Endothelial cell (in vitro differentiated cells): ENCODE data around the gene TSPEAR. TPM values are rescaled to one million over a fixed set of nuclear protein-coding genes. Genes with fewer than 3 reads are reported as not detected.

Experiments used
- DNase-seq: peaks from one replicate; pipeline ENCODE4 v3.0.0; 2021; ENCODE audit warnings: low spot score
- H3K27ac Mint-ChIP-seq: one replicate; pipeline ENCODE4 v1.8.0; 2021; ENCODE audit warnings: mixed read lengths, inconsistent platforms; ENCODE audit not compliant: unreplicated experiment
- H3K27me3 Mint-ChIP-seq: one replicate; pipeline ENCODE4 v1.8.0; 2021; ENCODE audit warnings: mild to moderate bottlenecking, moderate library complexity, mixed read lengths, inconsistent platforms; ENCODE audit not compliant: unreplicated experiment
- H3K36me3 Mint-ChIP-seq: one replicate; pipeline ENCODE4 v1.8.0; 2021; ENCODE audit warnings: mild to moderate bottlenecking, low read depth, mixed read lengths, inconsistent platforms; ENCODE audit not compliant: unreplicated experiment
- H3K4me1 Mint-ChIP-seq: one replicate; pipeline ENCODE4 v1.8.0; 2021; ENCODE audit warnings: mild to moderate bottlenecking, mixed read lengths, inconsistent platforms; ENCODE audit not compliant: unreplicated experiment
- H3K4me3 Mint-ChIP-seq: one replicate; pipeline ENCODE4 v1.8.0; 2021; ENCODE audit warnings: mild to moderate bottlenecking, mixed read lengths, inconsistent platforms; ENCODE audit not compliant: unreplicated experiment
- H3K9me3 Mint-ChIP-seq: one replicate; pipeline ENCODE4 v1.8.0; 2021; ENCODE audit warnings: mixed read lengths, inconsistent platforms; ENCODE audit not compliant: unreplicated experiment
- total RNA-seq: library from RNA; stranded (reverse); fragmentation: NEBNext Ultra II Directional; extraction: Animal tissue kit (Norgen Biotek cat#: 25700); gene quantifications from one replicate; pipeline ENCODE4 v1.2.1, GENCODE V29; 2021; ENCODE audit not compliant: unreplicated experiment
- TF ChIP-seq, protein P1 (sequence below): fragments of 200-600 bp; sonication (generic); IDR thresholded peaks from one replicate; pipeline ENCODE4 v1.5.0; 2021; ENCODE audit warnings: antibody characterized with exemption; ENCODE audit not compliant: unreplicated experiment

Gene TSPEAR
- total RNA-seq, 1 donor from 2014 or later = not detected

DNA sequence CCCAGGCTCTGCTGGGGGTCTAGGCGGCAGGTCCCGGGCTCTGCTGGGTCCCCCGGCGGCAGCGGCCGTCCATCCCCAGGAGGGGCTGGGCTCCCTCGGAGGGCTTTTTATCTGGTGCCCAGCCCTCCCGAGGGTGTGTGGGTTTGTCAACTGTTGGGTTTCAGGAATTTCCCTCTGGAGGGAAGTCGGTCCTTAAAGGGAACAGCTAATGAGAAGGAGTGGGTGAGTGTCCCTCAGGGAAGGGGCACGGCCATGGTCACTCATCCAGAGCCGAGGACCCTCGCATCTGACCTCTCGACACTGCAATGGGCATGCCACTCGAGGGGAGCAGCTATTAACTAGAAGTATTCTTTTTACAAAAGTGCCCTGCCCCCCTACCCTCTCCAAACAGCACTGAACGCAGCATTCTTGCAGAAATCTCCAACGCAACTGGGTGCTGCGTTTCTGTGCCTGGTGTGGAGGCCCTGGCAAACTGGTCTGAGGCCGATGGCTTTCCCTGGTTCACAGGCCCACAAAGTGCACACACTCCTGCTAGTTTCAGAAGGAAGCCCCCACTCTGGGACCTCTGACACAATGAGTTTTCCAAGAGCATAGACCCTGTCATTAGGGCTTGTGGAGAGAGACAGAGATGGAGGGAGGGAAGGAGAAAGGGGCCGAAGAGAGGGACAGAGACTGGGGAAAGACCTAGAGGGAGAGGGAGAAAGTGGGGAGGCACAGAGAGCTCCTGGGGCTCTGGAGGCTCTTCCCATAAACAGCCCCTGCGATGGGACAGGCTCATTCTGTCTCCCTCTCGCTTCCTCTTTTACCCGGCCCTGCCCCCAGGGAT is 1.0 kb upstream of the TSPEAR start:
- Mint-ChIP-seq H3K4me3 (no peak overlapping the region), H3K4me1 (peaks cover 10% of the 10 kb centered on the region)

DNA sequence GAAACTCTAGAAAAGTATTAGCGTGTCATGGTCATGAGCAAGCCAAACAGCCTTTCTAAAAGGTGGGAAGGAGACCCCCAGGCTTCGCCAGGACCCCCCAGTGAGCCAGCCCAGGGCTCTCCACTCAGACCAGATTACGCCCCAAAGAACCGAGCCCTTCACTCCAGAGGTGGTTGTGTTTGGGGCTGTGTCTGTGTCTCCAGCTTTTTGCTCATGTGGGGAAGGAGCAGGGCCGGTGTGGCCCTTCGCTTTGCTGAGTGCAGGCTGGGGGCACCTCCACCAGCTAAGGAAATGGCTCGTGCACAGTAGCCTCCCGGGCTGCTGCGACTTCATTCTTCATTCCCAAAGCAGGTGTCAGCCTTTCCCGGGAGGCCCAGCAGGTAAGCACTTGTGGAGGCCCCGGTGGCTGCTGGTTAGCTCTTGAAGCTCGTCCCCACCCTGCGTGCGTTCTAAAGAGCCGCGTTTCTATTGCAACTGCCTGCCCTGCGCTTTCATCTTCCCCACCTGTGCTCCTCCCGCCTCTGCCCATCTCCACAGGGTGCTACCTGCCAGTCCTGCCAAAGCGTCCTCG is 531 bp downstream of the TSPEAR start:
- peaks cover 14% of the 10 kb centered on the region for H3K4me1 Mint-ChIP-seq
- no peak overlapping the region for H3K4me3 Mint-ChIP-seq
- peaks cover 26% of the 10 kb centered on the region for H3K27me3 Mint-ChIP-seq
- H3K27ac Mint-ChIP-seq = no peak overlapping the region
- H3K36me3 Mint-ChIP-seq = peaks cover 6% of the 10 kb centered on the region
- no peak for DNase-seq
- TF ChIP-seq, protein P1, sequence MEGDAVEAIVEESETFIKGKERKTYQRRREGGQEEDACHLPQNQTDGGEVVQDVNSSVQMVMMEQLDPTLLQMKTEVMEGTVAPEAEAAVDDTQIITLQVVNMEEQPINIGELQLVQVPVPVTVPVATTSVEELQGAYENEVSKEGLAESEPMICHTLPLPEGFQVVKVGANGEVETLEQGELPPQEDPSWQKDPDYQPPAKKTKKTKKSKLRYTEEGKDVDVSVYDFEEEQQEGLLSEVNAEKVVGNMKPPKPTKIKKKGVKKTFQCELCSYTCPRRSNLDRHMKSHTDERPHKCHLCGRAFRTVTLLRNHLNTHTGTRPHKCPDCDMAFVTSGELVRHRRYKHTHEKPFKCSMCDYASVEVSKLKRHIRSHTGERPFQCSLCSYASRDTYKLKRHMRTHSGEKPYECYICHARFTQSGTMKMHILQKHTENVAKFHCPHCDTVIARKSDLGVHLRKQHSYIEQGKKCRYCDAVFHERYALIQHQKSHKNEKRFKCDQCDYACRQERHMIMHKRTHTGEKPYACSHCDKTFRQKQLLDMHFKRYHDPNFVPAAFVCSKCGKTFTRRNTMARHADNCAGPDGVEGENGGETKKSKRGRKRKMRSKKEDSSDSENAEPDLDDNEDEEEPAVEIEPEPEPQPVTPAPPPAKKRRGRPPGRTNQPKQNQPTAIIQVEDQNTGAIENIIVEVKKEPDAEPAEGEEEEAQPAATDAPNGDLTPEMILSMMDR = no peak
- H3K9me3 Mint-ChIP-seq = no peaks in the 10 kb centered on the region

More for the DNA sequence above, 1.0 kb upstream of the TSPEAR start:
- Mint-ChIP-seq H3K9me3 (no peaks in the 10 kb centered on the region), H3K27ac (no peak overlapping the region), H3K27me3 (peaks cover 22% of the 10 kb centered on the region), H3K36me3 (peaks cover 4% of the 10 kb centered on the region)
- TF ChIP-seq, protein P1 = no peak
- DNase-seq = no peak

DNA sequence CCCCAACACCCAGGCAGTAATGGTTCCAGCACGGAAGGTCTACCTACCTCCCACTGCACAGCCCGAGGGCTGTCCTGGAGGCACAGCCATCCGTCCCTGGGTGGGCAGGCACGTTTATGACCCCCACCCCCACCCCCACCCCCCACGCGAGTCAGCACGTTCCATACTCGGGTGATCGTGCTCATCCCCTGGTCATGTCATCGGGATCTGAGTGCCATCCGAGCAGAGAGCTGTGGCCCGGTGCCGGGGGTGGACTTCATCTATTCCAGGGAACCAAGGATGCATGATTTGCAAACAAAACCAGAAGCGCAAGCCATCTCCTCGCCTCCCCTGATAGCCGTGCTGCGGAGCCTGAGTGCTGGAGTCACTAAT is 1.1 kb downstream of the TSPEAR start:
- no peak overlapping the region for H3K27ac Mint-ChIP-seq
- H3K4me3 Mint-ChIP-seq = no peak overlapping the region
- peaks cover 8% of the 10 kb centered on the region for H3K36me3 Mint-ChIP-seq
- DNase-seq = no peak
- H3K9me3 Mint-ChIP-seq = no peaks in the 10 kb centered on the region
- peaks cover 28% of the 10 kb centered on the region for H3K27me3 Mint-ChIP-seq
- H3K4me1 Mint-ChIP-seq = peaks cover 16% of the 10 kb centered on the region
- TF ChIP-seq, protein P1 = no peak

DNA sequence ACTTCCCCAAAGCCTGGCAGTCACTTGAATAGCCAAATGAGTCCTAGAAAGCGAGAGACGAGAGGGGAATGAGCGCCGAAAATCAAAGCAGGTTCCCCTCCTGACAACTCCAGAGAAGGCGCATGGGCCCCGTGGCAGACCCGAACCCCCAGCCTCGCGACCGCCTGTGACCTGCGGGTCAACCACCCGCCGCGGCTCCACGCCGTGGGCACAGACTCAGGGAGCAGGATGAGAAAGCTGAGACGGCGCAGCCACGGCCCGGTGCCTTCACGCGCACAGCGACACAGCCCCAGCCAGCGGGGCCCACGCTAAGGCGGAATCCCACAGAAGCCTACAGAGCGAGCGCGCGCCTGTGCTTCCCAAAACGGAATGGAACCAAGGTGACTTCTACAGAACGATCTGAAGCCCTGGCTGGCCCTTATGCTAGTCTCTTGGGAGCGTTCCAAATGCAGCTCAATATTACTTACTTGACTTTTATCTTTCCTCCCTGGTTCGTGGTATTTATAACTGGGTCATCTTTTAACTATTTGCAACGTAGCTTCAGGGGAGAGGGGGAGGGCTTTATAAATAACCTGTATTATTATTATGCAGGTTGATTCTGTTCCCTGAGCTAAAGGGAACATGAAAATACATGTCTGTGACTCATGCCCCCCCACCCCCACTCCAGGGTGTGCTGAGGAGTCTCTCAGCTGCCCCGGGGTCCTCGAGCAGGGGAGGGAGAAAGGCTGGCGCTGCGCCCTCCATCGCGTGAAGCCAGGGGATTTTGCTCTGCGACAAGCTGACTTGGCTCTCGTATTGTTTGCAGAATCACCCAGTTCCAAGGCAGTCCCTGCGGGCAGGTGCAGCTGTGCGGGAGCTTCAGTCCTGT is 1.7 kb downstream of the TSPEAR start:
- Mint-ChIP-seq H3K27ac (no peak overlapping the region), H3K4me1 (peaks cover 16% of the 10 kb centered on the region), H3K27me3 (peaks cover 30% of the 10 kb centered on the region), H3K4me3 (no peak overlapping the region), H3K36me3 (peaks cover 8% of the 10 kb centered on the region), H3K9me3 (no peaks in the 10 kb centered on the region)
- no peak for DNase-seq
- TF ChIP-seq, protein P1 = no peak
